GM19328 (cell line): ENCODE measurements around the gene KCNN1.
A peak's percentile ranks its signal among the peaks of the same experiment; 100 is the strongest.
"Not testable (repeated sequence)": the region's sequence is repeated elsewhere in the genome, so short reads cannot be mapped to it uniquely, and the experiment has no call there.

Experiments
- ATAC-seq: cut with Tn5 transposase; IDR thresholded peaks from one replicate; pipeline ENCODE4 v1.9.1; 2021; ENCODE audit warnings: mild to moderate bottlenecking, moderate library complexity; ENCODE audit not compliant: unreplicated experiment

The KCNN1 gene

GRCh38 chr19:18020212-18021085 lies 53.5 kb downstream of the KCNN1 start:
- no peak for ATAC-seq

- ATAC-seq: no peak
Measured at GRCh38 chr19:18021121-18021755, 54.3 kb downstream of the KCNN1 start.

DNA sequence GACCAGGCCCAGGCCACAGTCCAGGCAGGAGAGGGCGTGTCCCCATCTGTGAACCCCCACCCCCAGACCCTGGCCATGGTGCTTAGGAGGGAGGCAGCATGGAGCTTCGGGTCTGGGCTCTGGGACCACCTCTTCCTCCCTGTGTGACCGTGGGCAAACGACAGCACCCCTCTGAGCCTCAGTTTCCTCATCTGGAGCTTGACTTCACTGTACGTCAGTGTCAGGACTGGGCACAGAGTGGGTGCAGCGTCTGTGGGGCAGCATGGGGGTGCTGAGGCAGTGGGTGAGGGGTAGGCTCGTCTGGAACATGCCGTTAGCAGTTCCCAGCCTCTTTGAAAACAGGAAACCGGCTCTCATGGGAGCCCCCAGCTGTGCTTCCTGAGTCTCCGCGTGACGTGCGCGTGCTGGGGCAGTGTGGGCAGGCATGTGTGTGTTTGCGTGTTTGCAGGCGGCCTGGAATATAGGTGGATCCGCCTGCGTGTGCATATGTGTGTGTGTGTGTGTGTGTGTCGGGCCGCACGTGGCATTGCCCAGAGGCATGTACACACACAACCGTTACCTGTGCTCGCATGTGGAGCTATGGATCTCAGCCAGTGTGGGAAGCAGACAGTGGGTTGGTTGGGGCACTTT lies 56.8 kb downstream of the KCNN1 start:
- no peak for ATAC-seq

GRCh38 chr19:18027151-18027550 lies 60.2 kb downstream of the KCNN1 start:
- ATAC-seq: no peak

GRCh38 chr19:18029617-18030338 lies 62.9 kb downstream of the KCNN1 start:
- no peak for ATAC-seq

- ATAC-seq: not testable (repeated sequence)
Measured at GRCh38 chr19:18031401-18031800, 64.5 kb downstream of the KCNN1 start.

DNA sequence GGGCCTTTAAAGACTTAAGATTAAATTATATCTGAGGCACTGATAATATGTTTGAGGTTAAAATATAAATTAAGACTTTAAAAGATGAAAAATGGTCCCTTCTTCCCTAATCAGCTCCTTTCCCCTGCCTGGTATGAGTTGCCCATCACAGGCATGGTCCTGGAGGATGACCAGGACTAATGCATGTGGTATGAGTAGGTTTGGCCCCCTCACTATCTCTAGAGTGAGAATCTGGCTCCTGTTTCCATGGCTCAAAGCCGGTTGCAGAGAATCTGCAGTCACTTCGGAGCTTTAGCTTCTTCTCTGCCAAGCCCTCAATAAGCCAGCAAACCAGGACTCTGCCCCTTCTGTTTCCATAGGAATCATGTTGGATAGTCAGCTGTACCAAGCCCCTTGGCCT lies 65.2 kb downstream of the KCNN1 start:
- ATAC-seq: not testable (repeated sequence)

DNA sequence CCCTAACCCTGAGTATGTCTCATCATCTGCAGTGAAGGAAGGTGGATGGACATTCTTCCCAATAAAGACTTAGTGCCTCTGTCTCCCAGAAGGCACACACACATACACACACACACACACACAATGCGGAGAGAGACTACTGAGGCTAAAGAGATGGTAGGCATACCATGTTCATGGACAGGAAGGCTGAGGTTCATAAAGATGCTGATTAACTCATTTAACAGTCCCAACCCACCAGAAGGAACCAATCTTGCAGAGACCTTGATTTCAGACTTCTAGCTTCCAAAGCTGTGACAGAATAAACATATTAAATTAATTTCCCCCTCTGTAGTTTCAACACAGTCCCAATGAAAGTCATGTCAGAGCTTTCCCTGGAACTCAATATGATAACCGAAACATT lies 74.1 kb downstream of the KCNN1 start:
- ATAC-seq: no peak

- ATAC-seq: no peak
Measured at GRCh38 chr19:18043676-18044075, 76.8 kb downstream of the KCNN1 start.

- ATAC-seq: peak; percentile 80
Measured at GRCh38 chr19:18044825-18045304, 78.0 kb downstream of the KCNN1 start.

GRCh38 chr19:18045307-18046050 lies 78.6 kb downstream of the KCNN1 start:
- no peak for ATAC-seq

DNA sequence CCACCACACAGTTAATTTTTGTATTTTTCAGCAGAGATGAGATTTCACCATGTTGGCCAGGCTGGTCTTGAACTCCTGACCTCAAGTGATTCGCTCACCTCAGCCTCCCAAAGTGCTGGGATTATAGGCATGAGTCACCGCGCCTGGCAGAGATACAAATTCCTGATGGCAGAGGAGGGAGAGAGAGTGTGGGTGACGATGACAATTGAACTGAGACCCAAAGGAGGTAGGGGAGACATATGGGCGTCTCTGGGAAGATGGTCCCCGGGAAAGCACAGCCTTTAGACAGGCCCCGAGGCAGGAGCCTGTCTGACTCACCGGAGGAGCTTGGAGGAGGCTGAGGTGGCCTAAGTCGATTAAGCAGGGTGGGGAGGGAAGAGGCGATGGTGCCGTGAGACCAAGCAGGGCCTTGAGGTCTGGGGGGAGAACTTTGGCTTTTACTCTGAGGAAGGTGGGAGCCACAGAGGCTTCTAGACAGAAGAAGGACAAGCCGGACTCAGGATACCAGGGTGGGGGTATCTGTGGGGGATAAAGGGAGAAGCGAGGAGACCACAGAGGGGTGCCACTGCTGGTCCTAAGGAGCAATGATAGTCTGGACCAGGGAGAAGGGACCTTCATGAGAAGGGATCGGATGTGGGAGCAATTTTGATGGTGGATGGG lies 79.3 kb downstream of the KCNN1 start:
- ATAC-seq: no peak

GRCh38 chr19:18049385-18049784 lies 82.5 kb downstream of the KCNN1 start:
- no peak for ATAC-seq
